Astrocyte (in vitro differentiated cells and primary cell): Measurements from ENCODE around the gene PDCL3. TPM values are rescaled to one million over a fixed set of nuclear protein-coding genes. Genes with fewer than 3 reads are reported as not detected.

Experiments used
- DNase-seq: peaks from one replicate; pipeline ENCODE4 v3.0.0-alpha.2; 2010; ENCODE audit warnings: low read depth
- FAIRE-seq: peaks from 2 replicates; lab custom pipeline; 2011; peaks lifted over from hg19 to GRCh38; lab: Jason Lieb, UNC
- H2AFZ ChIP-seq: 2 replicates; pipeline ENCODE4 v1.6.0; 2012; ENCODE audit warnings: low read depth, low read length, inconsistent platforms
- H3K27ac ChIP-seq: 2 replicates; pipeline ENCODE4 v1.5.1; 2011; ENCODE audit warnings: low read depth, low read length, inconsistent platforms
- H3K27me3 ChIP-seq: 2 replicates; pipeline ENCODE4 v1.6.0; 2011; ENCODE audit warnings: low read length, inconsistent platforms; ENCODE audit not compliant: insufficient read depth
- H3K36me3 ChIP-seq: 2 replicates; pipeline ENCODE4 v1.5.1; 2011; ENCODE audit warnings: low read length, inconsistent platforms; ENCODE audit not compliant: insufficient read depth
- H3K4me1 ChIP-seq: 2 replicates; pipeline ENCODE4 v1.5.1; 2011; ENCODE audit warnings: low read length, inconsistent platforms; ENCODE audit not compliant: insufficient read depth
- H3K4me2 ChIP-seq: 2 replicates; pipeline ENCODE4 v1.6.0; 2012; ENCODE audit warnings: low read length, inconsistent platforms
- H3K4me3 ChIP-seq: 2 replicates; pipeline ENCODE4 v1.5.1; 2011; ENCODE audit warnings: low read depth, mild to moderate bottlenecking, low read length, inconsistent platforms; ENCODE audit not compliant: insufficient read depth
- H3K79me2 ChIP-seq: 2 replicates; pipeline ENCODE4 v1.6.0; 2012; ENCODE audit warnings: mild to moderate bottlenecking, low read length, inconsistent platforms; ENCODE audit not compliant: insufficient read depth
- H3K9ac ChIP-seq: 2 replicates; pipeline ENCODE4 v1.6.0; 2012; ENCODE audit warnings: mild to moderate bottlenecking, low read length, inconsistent platforms
- H3K9me3 ChIP-seq: 2 replicates; pipeline ENCODE4 v1.5.1; 2012; ENCODE audit warnings: low read depth, mild to moderate bottlenecking, low read length, inconsistent platforms; ENCODE audit not compliant: insufficient read depth
- H4K20me1 ChIP-seq: 2 replicates; pipeline ENCODE4 v1.6.0; 2012; ENCODE audit warnings: low read length, inconsistent platforms; ENCODE audit not compliant: insufficient read depth
- H3K27ac Mint-ChIP-seq: one replicate; pipeline ENCODE4 v1.8.0; 2021; ENCODE audit warnings: mild to moderate bottlenecking, mixed read lengths; ENCODE audit not compliant: unreplicated experiment
- H3K27me3 Mint-ChIP-seq: one replicate; pipeline ENCODE4 v1.8.0; 2021; ENCODE audit warnings: low read depth, mixed read lengths; ENCODE audit not compliant: unreplicated experiment
- H3K36me3 Mint-ChIP-seq: one replicate; pipeline ENCODE4 v1.8.0; 2021; ENCODE audit warnings: low read depth, mixed read lengths; ENCODE audit not compliant: unreplicated experiment
- H3K4me1 Mint-ChIP-seq: one replicate; pipeline ENCODE4 v1.8.0; 2021; ENCODE audit warnings: low read depth, mixed read lengths; ENCODE audit not compliant: unreplicated experiment
- H3K4me3 Mint-ChIP-seq: one replicate; pipeline ENCODE4 v1.8.0; 2021; ENCODE audit warnings: mild to moderate bottlenecking, moderate library complexity, mixed read lengths; ENCODE audit not compliant: unreplicated experiment
- H3K9me3 Mint-ChIP-seq: one replicate; pipeline ENCODE4 v1.8.0; 2021; ENCODE audit warnings: mild to moderate bottlenecking, mixed read lengths; ENCODE audit not compliant: unreplicated experiment
- EZH2 ChIP-seq: IDR thresholded peaks from 2 replicates; pipeline ENCODE4 v1.6.1; 2012; ENCODE audit warnings: mild to moderate bottlenecking, low read length, inconsistent platforms; ENCODE audit not compliant: insufficient read depth
- total RNA-seq: library from RNA; stranded (reverse); gene quantifications from 2 replicates; pipeline ENCODE4 v1.2.1, GENCODE V29; 2021
- TF ChIP-seq, protein P1 (sequence below): IDR thresholded peaks from 2 replicates; pipeline ENCODE4 v1.5.1; 2011; ENCODE audit warnings: low read depth, mild to moderate bottlenecking, inconsistent platforms, low read length, moderate library complexity; ENCODE audit not compliant: insufficient read depth

Gene PDCL3
- total RNA-seq, 1 donor from 2014 or later, result 35.5 TPM

DNA sequence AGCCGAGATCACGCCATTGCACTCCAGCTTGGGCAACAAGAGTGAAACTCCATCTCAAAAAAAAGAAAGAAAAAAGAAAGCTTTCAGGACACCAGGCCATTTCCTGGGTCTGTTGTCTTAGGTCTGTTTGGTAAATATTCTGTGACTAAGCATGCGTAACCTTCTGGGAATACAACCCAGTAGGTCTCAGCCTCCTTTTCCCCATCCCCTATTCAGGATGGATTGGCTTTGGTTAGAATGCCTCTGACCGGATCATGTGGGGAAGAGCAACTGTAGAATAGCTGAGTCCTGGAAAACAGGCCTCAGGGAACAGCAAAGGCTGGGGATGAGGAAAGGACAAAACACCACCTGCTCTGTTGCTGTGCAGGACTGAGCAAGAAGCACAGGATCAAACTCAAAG lies 1.6 kb upstream of the PDCL3 start:
- Histone ChIP-seq H3K27me3 (no peaks in the 10 kb centered on the region), H4K20me1 (no peaks in the 10 kb centered on the region), H3K4me3 (no peak overlapping the region), H3K79me2 (peaks cover 14% of the 10 kb centered on the region), H3K9ac (no peak overlapping the region), H2AFZ (no peak overlapping the region), H3K27ac (no peak overlapping the region), H3K4me1 (peaks cover 5% of the 10 kb centered on the region), H3K4me2 (no peak overlapping the region), H3K36me3 (no peaks in the 10 kb centered on the region), H3K9me3 (no peaks in the 10 kb centered on the region)
- Mint-ChIP-seq H3K4me3 (peak overlapping the region; percentile 46), H3K4me1 (peaks cover 5% of the 10 kb centered on the region), H3K9me3 (no peaks in the 10 kb centered on the region), H3K36me3 (no peaks in the 10 kb centered on the region), H3K27me3 (no peaks in the 10 kb centered on the region), H3K27ac (no peak overlapping the region)
- TF ChIP-seq EZH2, result no peak
- TF ChIP-seq, protein P1, sequence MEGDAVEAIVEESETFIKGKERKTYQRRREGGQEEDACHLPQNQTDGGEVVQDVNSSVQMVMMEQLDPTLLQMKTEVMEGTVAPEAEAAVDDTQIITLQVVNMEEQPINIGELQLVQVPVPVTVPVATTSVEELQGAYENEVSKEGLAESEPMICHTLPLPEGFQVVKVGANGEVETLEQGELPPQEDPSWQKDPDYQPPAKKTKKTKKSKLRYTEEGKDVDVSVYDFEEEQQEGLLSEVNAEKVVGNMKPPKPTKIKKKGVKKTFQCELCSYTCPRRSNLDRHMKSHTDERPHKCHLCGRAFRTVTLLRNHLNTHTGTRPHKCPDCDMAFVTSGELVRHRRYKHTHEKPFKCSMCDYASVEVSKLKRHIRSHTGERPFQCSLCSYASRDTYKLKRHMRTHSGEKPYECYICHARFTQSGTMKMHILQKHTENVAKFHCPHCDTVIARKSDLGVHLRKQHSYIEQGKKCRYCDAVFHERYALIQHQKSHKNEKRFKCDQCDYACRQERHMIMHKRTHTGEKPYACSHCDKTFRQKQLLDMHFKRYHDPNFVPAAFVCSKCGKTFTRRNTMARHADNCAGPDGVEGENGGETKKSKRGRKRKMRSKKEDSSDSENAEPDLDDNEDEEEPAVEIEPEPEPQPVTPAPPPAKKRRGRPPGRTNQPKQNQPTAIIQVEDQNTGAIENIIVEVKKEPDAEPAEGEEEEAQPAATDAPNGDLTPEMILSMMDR, result no peak
- FAIRE-seq (no peak), DNase-seq (no peak)

DNA sequence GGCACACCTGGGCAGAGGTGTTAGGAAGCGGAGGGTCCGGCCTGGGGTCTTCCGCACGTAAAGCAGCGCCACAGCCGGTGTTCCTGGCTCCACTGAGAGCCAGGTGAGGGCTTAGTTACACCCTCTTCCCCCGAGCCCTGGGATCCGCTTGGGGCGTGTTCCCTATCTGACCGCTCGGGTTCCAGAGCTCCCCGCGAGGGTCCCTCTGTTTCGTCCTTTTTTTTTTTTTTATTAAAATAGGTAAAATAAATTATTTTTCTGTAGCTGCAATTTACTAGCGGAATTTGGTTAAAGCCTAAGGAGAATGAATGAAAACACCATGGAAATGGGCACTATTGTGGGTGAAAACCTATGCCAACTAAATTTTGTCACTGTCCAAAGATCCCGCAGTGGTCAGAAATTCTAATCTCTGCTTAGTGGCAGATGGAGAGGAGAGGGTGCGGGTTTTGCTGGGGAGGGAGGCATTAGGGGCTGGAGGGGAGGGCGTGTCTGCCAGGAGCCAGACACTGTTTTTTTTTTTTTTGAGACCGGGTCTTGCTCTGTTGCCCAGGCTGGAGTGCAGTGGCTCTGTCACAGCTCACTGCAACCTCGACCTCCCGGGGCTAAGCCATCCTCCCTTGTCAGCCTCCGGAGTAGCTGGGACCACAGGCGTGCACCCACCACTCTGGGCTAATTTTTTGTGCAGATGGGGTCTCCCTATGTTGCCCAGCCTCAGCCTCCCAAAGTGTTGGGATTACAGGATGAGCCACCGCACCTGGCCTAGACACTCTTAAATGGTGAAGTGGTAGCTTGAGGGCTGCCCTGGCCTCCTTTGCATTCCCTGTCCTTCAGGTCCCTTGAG lies 834 bp downstream of the PDCL3 start:
- H3K27me3 ChIP-seq, result no peaks in the 10 kb centered on the region
- H3K79me2 ChIP-seq, result peaks cover 14% of the 10 kb centered on the region
- peaks cover 2% of the 10 kb centered on the region for H3K36me3 Mint-ChIP-seq
- TF ChIP-seq, protein P1, result no peak
- no peak for TF ChIP-seq EZH2
- H3K4me1 Mint-ChIP-seq, result peaks cover 5% of the 10 kb centered on the region
- DNase-seq (no peak), FAIRE-seq (no peak)
- no peaks in the 10 kb centered on the region for H3K9me3 Mint-ChIP-seq
- H3K27ac ChIP-seq, result peak overlapping the region; percentile 89
- H3K4me2 ChIP-seq, result peak overlapping the region; percentile 86
- peak overlapping the region; percentile 87 for H3K4me3 ChIP-seq
- H3K4me3 Mint-ChIP-seq, result peak overlapping the region; percentile 92
- no peaks in the 10 kb centered on the region for H3K27me3 Mint-ChIP-seq
- no peaks in the 10 kb centered on the region for H3K9me3 ChIP-seq
- H3K9ac ChIP-seq, result peak overlapping the region; percentile 96
- H3K36me3 ChIP-seq, result peaks cover 13% of the 10 kb centered on the region
- peaks cover 5% of the 10 kb centered on the region for H3K4me1 ChIP-seq
- H2AFZ ChIP-seq, result peak overlapping the region; percentile 90
- H3K27ac Mint-ChIP-seq, result peak overlapping the region; percentile 91
- H4K20me1 ChIP-seq, result no peaks in the 10 kb centered on the region

DNA sequence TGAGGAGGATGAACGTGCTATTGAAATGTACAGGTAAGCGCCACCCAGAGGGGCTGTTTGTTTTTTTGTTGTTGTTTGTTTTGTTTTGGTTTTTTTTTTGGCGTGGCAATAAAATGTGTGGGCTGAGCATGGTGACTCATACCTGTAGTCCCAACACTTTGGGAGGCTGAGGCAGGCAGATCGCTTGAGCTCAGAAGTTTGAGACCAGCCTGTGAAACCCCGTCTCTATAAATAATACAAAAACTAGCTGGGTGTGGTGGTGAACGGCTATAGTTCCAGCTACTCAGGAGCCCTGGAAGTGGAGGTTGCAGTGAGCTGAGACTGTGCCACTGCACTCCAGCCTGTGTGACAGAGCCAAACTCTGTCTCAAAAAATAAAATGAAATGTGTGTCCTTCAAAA lies 6.2 kb downstream of the PDCL3 start:
- Histone ChIP-seq H4K20me1 (no peaks in the 10 kb centered on the region), H3K9me3 (no peaks in the 10 kb centered on the region), H3K9ac (no peak overlapping the region), H3K4me2 (no peak overlapping the region), H3K79me2 (peaks cover 6% of the 10 kb centered on the region), H3K36me3 (peaks cover 17% of the 10 kb centered on the region), H3K4me3 (no peak overlapping the region), H3K27ac (no peak overlapping the region), H2AFZ (no peak overlapping the region), H3K4me1 (peaks cover under 1% of the 10 kb centered on the region), H3K27me3 (no peaks in the 10 kb centered on the region)
- FAIRE-seq (no peak), DNase-seq (no peak)
- H3K36me3 Mint-ChIP-seq, result peaks cover 4% of the 10 kb centered on the region
- no peaks in the 10 kb centered on the region for H3K27me3 Mint-ChIP-seq
- peaks cover 3% of the 10 kb centered on the region for H3K4me1 Mint-ChIP-seq
- no peak overlapping the region for H3K27ac Mint-ChIP-seq
- no peaks in the 10 kb centered on the region for H3K9me3 Mint-ChIP-seq
- H3K4me3 Mint-ChIP-seq, result no peak overlapping the region
- no peak for TF ChIP-seq EZH2
- TF ChIP-seq, protein P1, result no peak
